BLaER1 treated with 17β-estradiol and CSF1 and Interleukin-3, amounts not matched to agents 10 nM and 100 nM (cell line): ENCODE results near the gene KISS1R.

Experiments
- H3K27ac ChIP-seq, 11 experiments: shearing (Covaris generic); formaldehyde crosslinking; 2 replicates each; pipeline ENCODE4 v1.8.1; 2022
- H3K27me3 ChIP-seq, 11 experiments: shearing (Covaris generic); formaldehyde crosslinking; 2 replicates each; pipeline ENCODE4 v1.8.1; 2022
- H3K36me3 ChIP-seq, 11 experiments: shearing (Covaris generic); formaldehyde crosslinking; 2 replicates each; pipeline ENCODE4 v1.8.1; 2022
- H3K4me1 ChIP-seq, 10 experiments: shearing (Covaris generic); formaldehyde crosslinking; 2 replicates each; pipeline ENCODE4 v1.8.1; 2022
- H3K4me2 ChIP-seq, 11 experiments: shearing (Covaris generic); formaldehyde crosslinking; 2 replicates each; pipeline ENCODE4 v1.8.1; 2022
- H3K4me3 ChIP-seq, 10 experiments: shearing (Covaris generic); formaldehyde crosslinking; 2 replicates each; pipeline ENCODE4 v1.8.1; 2022
- H3K9ac ChIP-seq, 11 experiments: shearing (Covaris generic); formaldehyde crosslinking; 2 replicates each; pipeline ENCODE4 v1.8.1; 2022
- H3K9me3 ChIP-seq, 11 experiments: shearing (Covaris generic); formaldehyde crosslinking; replicated peaks in 1 of 11; 2 replicates each; pipeline ENCODE4 v1.8.1; 2022
- H4K20me1 ChIP-seq, 11 experiments: shearing (Covaris generic); formaldehyde crosslinking; 2 replicates each; pipeline ENCODE4 v1.8.1; 2022
- Cebpa-rat ChIP-seq, 11 experiments: shearing (Covaris generic); IDR thresholded peaks; 2 replicates each; pipeline ENCODE4 v1.8.1; 2022

Gene KISS1R

DNA sequence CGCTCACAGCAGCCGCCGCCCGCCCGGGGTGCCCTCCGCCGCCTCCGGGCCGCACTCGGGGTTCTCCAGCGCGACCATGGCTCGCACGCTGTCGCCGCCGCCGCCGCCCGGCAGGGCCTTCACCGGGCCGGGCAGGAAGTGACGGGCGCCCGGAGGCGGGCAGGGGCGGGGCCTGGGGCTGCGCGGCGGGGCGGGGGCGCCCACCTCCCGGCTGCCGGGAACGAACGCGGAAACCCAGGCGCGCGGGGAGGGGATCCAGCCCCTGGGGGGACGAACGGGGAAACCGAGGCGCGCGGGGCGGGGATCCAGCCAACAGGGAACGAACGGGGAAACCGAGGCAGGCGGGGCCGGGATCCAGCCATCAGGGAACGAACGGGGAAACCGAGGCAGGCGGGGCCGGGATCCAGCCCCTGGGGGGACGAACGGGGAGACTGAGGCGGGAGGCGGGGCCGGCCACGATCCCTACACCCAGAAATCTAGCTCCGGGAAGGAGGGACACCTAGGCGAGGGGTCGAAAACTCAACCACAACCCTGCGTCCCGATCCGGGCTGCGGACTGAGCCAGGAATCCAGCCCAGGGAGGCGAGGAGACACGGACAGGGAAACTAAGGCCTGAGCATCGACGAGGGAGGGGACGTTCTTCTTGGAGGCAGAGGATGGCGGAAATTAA is 3.9 kb upstream of the KISS1R start, which contains the start of gene R3HDM4:
R3HDM4 (minus strand) TSS at position 140 of the 669 bp plus-strand sequence; CDS start at position 78, 62 bp downstream.
- Histone ChIP-seq H3K27ac (peak within 1 kb of the TSS; percentile 75 to 95 (median 86)), H3K4me2 (peak within 1 kb of the TSS; percentile 85 to 100 (median 94)), H3K27me3 (peaks cover 28 to 46% (median 40%) of the 10 kb centered on the region in 11 experiments), H4K20me1 (peaks cover 0 to 48% (median 39%) of the 10 kb centered on the region in 11 experiments; a peak in 19 of 22 replicates), H3K4me1 (peaks cover 40 to 55% (median 50%) of the 10 kb centered on the region in 10 experiments), H3K9me3 (no peaks in the 10 kb centered on the region), H3K9ac (peak within 1 kb of the TSS; percentile 80 to 95 (median 88)), H3K36me3 (no peaks in the 10 kb centered on the region), H3K4me3 (peak within 1 kb of the TSS; percentile 68 to 90 (median 82))
- no peak for TF ChIP-seq Cebpa-rat (IDR thresholded peaks at IDR 0.05)

DNA sequence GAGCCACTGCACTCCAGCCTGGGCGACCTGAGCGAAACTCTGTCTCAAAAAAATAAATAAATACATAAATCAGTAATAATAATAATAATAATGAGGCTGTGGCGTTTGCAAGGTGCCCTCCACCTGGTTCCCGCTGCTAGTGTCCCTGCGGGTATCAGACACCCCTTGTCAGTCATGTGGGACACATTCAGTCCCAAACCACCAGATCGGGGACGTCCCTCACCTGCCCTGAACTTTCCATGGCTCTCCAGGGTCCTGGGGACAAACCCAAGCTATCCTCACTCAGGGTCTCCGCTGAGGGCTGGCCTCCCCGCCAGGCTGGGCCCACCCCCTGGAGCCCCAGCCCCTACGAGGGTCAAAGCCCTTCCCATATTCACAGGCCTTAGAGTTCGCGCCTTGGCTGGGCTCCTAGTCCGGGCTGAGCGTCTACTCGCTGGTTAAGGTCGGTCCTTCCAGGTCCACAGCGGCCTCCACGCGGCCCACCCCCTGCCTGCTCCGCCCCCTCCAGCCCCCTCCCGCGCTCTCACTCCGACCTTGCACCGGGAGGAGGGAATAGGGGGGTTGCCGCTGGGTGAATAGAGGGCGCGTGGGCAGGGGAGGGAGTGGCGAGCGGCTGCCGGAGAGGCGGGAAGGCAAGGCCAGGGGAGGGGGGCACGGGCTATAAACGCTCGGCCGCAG is 349 bp upstream of the KISS1R start:
- Histone ChIP-seq H3K9ac (no peak overlapping the region), H3K4me1 (peaks cover 37 to 46% (median 41%) of the 10 kb centered on the region in 10 experiments), H3K4me3 (peak overlapping the region in 9 of 10 experiments; percentile 29 to 60 (median 44); a peak in 12 of 20 replicates), H3K27ac (no peak overlapping the region), H4K20me1 (peaks cover 0 to 36% (median 23%) of the 10 kb centered on the region in 11 experiments; a peak in 17 of 22 replicates), H3K27me3 (peaks cover 59 to 80% (median 73%) of the 10 kb centered on the region in 11 experiments), H3K4me2 (peak overlapping the region in 10 of 11 experiments; percentile 65 to 88 (median 81); a peak in 20 of 22 replicates), H3K36me3 (no peaks in the 10 kb centered on the region), H3K9me3 (no peaks in the 10 kb centered on the region)
- TF ChIP-seq Cebpa-rat (IDR thresholded peaks at IDR 0.05), result no peak

GRCh38 chr19:918152-918437 is 962 bp downstream of the KISS1R start:
- no peaks in the 10 kb centered on the region for H3K36me3 ChIP-seq
- peaks cover 59 to 80% (median 75%) of the 10 kb centered on the region in 11 experiments for H3K27me3 ChIP-seq
- no peak for TF ChIP-seq Cebpa-rat (IDR thresholded peaks at IDR 0.05)
- peak overlapping the region in 2 of 11 experiments; percentile 20 to 26; a peak in 2 of 22 replicates for H3K9ac ChIP-seq
- H3K27ac ChIP-seq, result no peak overlapping the region
- H3K9me3 ChIP-seq, result no peaks in the 10 kb centered on the region
- peaks cover 0 to 36% (median 23%) of the 10 kb centered on the region in 11 experiments; a peak in 17 of 22 replicates for H4K20me1 ChIP-seq
- H3K4me2 ChIP-seq, result peak overlapping the region; percentile 65 to 88 (median 80)
- peaks cover 37 to 45% (median 41%) of the 10 kb centered on the region in 10 experiments; a peak in 19 of 20 replicates for H3K4me1 ChIP-seq
- H3K4me3 ChIP-seq, result peak overlapping the region; percentile 29 to 60 (median 45); a peak in 14 of 20 replicates

DNA sequence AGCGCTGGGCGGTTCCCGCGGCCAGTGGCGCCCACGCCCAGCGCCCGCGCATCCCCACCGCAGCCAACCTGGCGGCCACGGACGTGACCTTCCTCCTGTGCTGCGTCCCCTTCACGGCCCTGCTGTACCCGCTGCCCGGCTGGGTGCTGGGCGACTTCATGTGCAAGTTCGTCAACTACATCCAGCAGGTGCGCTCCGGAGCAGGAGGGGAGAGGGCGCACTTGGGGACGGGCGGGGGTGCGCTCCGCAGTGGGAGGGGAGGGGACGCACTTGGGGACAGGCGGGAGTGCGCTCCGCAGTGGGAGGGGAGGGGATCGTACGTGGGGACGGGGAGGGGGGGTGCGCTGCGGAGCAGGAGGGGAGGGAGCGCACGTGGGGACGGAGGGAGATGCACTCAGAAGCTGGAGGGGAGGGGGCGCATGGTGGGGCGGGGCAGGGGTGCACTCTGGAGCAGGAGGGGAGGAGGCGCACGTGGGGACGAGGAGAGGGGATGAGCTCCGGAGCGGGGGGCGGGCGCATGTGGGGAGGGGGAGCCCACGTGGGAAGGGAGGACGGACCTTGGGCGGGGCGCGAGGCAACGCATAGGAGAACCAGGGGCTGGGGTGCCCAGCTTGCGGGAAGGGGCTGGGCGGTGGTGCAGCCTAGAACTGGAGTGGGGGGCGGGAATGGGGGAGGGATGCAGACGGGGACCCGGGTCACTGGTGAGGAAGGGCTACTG is 1.5 kb downstream of the KISS1R start:
- H3K36me3 ChIP-seq, result no peaks in the 10 kb centered on the region
- peaks cover 0 to 36% (median 23%) of the 10 kb centered on the region in 11 experiments; a peak in 17 of 22 replicates for H4K20me1 ChIP-seq
- no peak for TF ChIP-seq Cebpa-rat (IDR thresholded peaks at IDR 0.05)
- no peak overlapping the region for H3K27ac ChIP-seq
- H3K4me2 ChIP-seq, result peak overlapping the region; percentile 69 to 88 (median 80); a peak in 20 of 22 replicates
- H3K4me3 ChIP-seq, result peak overlapping the region in 7 of 10 experiments; percentile 39 to 60 (median 48); a peak in 8 of 20 replicates
- no peaks in the 10 kb centered on the region for H3K9me3 ChIP-seq
- peaks cover 39 to 48% (median 43%) of the 10 kb centered on the region in 10 experiments for H3K4me1 ChIP-seq
- H3K27me3 ChIP-seq, result peaks cover 59 to 80% (median 75%) of the 10 kb centered on the region in 11 experiments
- no peak overlapping the region for H3K9ac ChIP-seq

DNA sequence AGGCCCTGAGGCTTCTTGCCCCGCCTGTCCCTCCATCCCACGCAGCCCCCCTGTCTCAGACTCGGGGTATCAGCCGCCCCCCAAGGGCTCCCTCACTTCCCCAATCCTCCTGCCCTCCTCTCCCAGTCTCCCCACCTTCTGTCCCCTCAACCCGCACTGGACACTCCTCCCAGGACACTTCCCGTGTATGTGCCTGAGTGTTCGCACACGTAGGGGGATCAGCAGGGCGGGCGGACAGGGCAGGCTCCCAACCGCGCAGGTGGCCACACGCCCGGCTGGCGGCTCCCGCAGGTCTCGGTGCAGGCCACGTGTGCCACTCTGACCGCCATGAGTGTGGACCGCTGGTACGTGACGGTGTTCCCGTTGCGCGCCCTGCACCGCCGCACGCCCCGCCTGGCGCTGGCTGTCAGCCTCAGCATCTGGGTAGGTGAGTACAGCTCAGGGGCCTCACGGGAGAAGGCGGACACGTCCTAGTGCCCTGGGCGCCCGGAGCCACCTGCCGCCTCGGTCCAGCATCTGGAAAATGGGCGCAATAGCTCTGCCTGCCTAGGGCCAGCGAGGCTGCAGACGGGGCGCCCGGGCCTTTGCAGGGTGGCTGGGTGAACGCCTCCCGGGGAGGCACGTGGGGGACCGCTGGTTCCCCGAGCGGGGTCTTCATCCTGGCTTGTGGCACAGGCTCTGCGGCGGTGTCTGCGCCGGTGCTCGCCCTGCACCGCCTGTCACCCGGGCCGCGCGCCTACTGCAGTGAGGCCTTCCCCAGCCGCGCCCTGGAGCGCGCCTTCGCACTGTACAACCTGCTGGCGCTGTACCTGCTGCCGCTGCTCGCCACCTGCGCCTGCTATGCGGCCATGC is 2.3 kb downstream of the KISS1R start:
- Histone ChIP-seq H3K9me3 (no peaks in the 10 kb centered on the region), H3K27ac (no peak overlapping the region), H3K4me3 (peak overlapping the region; percentile 12 to 56 (median 38); a peak in 9 of 20 replicates), H3K4me2 (peak overlapping the region; percentile 70 to 84 (median 77)), H3K9ac (no peak overlapping the region), H3K27me3 (peaks cover 59 to 82% (median 72%) of the 10 kb centered on the region in 11 experiments), H3K36me3 (no peaks in the 10 kb centered on the region), H4K20me1 (peaks cover 0 to 36% (median 23%) of the 10 kb centered on the region in 11 experiments; a peak in 17 of 22 replicates), H3K4me1 (peaks cover 44 to 50% (median 45%) of the 10 kb centered on the region in 10 experiments)
- TF ChIP-seq Cebpa-rat (IDR thresholded peaks at IDR 0.05), result no peak

DNA sequence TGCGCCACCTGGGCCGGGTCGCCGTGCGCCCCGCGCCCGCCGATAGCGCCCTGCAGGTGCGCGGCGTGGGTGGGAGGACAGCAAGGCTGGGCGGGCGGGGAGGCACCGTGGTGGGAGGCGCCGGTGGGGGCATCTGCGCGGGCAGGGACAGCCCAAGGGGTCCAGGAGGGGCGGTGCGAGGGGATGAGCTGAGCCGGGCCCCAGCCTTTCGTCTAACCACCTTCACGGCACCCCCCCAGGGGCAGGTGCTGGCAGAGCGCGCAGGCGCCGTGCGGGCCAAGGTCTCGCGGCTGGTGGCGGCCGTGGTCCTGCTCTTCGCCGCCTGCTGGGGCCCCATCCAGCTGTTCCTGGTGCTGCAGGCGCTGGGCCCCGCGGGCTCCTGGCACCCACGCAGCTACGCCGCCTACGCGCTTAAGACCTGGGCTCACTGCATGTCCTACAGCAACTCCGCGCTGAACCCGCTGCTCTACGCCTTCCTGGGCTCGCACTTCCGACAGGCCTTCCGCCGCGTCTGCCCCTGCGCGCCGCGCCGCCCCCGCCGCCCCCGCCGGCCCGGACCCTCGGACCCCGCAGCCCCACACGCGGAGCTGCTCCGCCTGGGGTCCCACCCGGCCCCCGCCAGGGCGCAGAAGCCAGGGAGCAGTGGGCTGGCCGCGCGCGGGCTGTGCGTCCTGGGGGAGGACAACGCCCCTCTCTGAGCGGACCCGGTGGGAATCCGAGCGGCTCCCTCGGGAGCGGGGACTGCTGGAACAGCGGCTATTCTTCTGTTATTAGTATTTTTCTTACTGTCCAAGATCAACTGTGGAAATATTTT is 3.1 kb downstream of the KISS1R start:
- Histone ChIP-seq H3K9me3 (no peaks in the 10 kb centered on the region), H4K20me1 (peaks cover 0 to 36% (median 23%) of the 10 kb centered on the region in 11 experiments; a peak in 17 of 22 replicates), H3K9ac (peak overlapping the region in 5 of 11 experiments; percentile 5 to 42 (median 14); a peak in 4 of 22 replicates), H3K4me2 (peak overlapping the region; percentile 70 to 84 (median 77)), H3K27me3 (peaks cover 59 to 76% (median 63%) of the 10 kb centered on the region in 11 experiments), H3K4me1 (peaks cover 50 to 55% (median 52%) of the 10 kb centered on the region in 10 experiments), H3K27ac (no peak overlapping the region), H3K4me3 (peak overlapping the region; percentile 25 to 56 (median 38); a peak in 15 of 20 replicates), H3K36me3 (no peaks in the 10 kb centered on the region)
- TF ChIP-seq Cebpa-rat (IDR thresholded peaks at IDR 0.05), result no peak

DNA sequence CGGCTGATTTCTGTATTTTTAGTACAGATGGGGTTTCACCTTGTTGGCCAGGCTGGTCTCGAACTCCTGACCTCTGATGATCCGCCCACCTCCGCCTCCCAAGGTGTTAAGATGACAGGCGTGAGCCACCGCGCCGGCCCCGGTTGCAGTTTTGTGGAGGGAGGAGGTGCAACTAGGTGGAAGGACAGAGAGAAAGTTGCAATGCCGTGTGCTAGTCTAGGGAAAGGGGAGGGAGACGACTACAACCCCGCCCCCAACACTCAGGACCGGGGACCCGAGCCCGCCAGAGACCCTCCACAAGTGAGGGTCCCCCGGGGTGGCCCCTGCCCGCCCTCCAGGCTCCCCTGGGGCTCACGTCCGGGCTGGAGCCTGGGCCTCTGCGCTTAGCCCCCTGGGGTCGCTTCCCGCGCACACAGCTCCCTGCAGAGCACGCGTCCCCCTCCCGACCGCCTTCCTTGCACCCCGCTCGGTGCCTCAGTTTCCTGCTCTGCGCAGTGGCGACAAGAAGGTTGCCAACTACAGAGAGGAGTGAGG is 7.5 kb downstream of the KISS1R start:
- no peaks in the 10 kb centered on the region for H3K9me3 ChIP-seq
- peaks cover 1 to 13% (median 10%) of the 10 kb centered on the region in 11 experiments; a peak in 20 of 22 replicates for H3K36me3 ChIP-seq
- no peak for TF ChIP-seq Cebpa-rat (IDR thresholded peaks at IDR 0.05)
- peaks cover 19 to 32% (median 20%) of the 10 kb centered on the region in 11 experiments for H3K27me3 ChIP-seq
- peak overlapping the region; percentile 91 to 98 (median 96); a peak in 21 of 22 replicates for H3K27ac ChIP-seq
- peak overlapping the region; percentile 92 to 99 (median 96) for H3K9ac ChIP-seq
- H3K4me2 ChIP-seq, result peak overlapping the region; percentile 79 to 99 (median 96)
- H4K20me1 ChIP-seq, result peaks cover 13 to 31% (median 17%) of the 10 kb centered on the region in 11 experiments; a peak in 18 of 22 replicates
- H3K4me1 ChIP-seq, result peaks cover 46 to 51% (median 48%) of the 10 kb centered on the region in 10 experiments
- H3K4me3 ChIP-seq, result peak overlapping the region; percentile 87 to 100 (median 100)
